A549 treated with GW870086 at 1 μM for 4 hours (cell line): ENCODE data around the gene SON. TPM values are rescaled to one million over a fixed set of nuclear protein-coding genes. Genes with fewer than 3 reads are reported as not detected.

Source experiments
- total RNA-seq: library from RNA; stranded (reverse); fragments of 200-300 nt; extraction: Qiagen RNA extraction; gene quantifications from 5 replicates; pipeline ENCODE4 v1.2.3, GENCODE V29; 2022; ENCODE audit warnings: low read depth

The SON gene, protein sequence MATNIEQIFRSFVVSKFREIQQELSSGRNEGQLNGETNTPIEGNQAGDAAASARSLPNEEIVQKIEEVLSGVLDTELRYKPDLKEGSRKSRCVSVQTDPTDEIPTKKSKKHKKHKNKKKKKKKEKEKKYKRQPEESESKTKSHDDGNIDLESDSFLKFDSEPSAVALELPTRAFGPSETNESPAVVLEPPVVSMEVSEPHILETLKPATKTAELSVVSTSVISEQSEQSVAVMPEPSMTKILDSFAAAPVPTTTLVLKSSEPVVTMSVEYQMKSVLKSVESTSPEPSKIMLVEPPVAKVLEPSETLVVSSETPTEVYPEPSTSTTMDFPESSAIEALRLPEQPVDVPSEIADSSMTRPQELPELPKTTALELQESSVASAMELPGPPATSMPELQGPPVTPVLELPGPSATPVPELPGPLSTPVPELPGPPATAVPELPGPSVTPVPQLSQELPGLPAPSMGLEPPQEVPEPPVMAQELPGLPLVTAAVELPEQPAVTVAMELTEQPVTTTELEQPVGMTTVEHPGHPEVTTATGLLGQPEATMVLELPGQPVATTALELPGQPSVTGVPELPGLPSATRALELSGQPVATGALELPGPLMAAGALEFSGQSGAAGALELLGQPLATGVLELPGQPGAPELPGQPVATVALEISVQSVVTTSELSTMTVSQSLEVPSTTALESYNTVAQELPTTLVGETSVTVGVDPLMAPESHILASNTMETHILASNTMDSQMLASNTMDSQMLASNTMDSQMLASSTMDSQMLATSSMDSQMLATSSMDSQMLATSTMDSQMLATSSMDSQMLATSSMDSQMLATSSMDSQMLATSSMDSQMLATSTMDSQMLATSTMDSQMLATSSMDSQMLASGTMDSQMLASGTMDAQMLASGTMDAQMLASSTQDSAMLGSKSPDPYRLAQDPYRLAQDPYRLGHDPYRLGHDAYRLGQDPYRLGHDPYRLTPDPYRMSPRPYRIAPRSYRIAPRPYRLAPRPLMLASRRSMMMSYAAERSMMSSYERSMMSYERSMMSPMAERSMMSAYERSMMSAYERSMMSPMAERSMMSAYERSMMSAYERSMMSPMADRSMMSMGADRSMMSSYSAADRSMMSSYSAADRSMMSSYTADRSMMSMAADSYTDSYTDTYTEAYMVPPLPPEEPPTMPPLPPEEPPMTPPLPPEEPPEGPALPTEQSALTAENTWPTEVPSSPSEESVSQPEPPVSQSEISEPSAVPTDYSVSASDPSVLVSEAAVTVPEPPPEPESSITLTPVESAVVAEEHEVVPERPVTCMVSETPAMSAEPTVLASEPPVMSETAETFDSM (N-terminal part only)
- 71.9 to 107 TPM (median 82.9 TPM) in 5 replicates for total RNA-seq

DNA sequence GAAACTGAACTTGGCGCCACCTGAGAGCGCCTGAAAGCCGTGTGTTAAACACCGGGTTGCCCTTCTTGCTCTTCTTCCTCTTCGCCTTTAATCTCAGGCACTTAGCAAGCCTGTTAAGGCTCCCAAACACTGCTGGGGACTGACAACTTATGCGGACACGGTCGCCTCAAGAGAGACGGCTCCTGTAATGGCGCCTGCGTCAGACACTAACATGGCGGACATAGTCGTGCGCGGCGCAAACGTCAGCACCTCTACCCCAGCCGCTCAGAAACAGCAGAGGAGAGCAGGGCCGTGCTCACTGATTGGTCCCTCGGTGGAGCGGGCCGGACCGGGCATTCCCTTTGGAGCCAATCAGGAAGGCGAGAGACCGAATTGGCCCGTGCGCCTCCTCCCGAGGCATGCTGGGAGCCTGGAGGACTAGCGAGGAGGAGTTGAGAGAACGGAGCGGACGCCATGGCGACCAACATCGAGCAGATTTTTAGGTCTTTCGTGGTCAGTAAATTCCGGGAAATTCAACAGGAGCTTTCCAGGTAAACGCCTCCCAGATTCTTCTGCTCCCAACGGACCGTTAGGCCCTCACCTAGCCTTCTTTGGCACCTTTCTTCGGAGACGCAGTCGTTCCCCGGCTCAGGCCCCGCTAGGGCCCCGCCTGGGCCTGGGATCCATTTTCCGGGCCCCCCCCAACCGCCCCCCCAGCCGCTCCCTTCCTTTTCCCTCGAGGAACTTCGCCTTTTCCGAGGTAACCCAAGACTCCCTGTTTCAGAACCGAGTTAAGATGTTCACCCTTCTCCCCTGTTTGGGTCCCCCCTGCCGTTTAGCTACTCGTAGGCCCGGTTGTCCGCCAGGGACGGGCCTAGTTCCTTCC lies at the start of gene SON:
Gene SON (plus strand): TSS at position 399 of the 865 bp plus-strand sequence. CDS start 55 bp downstream, at position 454.

DNA sequence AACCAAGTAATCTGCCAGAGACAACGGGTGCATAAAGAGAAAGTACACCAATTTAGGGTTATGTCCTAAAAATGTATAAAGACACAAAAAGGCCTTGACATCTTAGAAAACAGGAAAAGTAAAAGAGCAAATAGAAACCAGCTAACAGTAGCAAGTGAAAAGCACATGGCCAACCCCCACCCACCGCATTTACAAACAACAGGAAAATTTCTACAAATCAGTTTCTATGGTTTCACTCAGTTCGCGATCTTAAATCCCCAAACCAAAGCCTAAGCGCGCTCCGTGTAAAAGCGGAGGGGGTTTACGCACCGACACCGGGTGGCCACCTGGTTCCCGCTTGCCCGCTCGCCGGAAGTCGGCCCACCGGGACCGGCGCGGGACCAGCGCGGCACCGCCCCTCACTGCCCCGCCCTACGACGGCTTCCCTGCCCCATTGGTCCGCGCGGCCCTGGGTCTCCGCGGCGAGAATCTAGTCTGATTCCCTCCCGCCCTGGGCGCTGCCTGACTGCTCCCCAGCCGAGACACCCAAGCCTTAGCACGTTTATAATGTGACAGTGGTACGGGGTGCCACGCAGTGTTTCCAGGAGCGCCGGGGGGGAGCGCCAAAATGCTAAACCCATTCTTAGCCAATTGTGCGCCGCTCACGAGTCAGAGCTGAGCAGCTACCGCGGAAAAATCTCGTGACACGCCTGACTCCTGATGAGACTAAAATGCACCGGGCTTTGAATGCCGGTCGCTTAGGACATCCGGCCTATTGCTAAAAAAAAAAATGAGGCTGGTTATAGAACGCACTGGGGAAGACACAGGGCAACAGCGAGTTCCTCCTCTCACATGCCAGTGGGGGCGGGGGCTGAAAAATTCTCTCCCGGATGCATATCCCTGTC lies 840 bp upstream of the SON start, which contains the start of gene GART:
Gene GART (minus strand): TSS at position 362 of the 884 bp plus-strand sequence. CDS start 2,802 bp downstream, outside the sequence.

DNA sequence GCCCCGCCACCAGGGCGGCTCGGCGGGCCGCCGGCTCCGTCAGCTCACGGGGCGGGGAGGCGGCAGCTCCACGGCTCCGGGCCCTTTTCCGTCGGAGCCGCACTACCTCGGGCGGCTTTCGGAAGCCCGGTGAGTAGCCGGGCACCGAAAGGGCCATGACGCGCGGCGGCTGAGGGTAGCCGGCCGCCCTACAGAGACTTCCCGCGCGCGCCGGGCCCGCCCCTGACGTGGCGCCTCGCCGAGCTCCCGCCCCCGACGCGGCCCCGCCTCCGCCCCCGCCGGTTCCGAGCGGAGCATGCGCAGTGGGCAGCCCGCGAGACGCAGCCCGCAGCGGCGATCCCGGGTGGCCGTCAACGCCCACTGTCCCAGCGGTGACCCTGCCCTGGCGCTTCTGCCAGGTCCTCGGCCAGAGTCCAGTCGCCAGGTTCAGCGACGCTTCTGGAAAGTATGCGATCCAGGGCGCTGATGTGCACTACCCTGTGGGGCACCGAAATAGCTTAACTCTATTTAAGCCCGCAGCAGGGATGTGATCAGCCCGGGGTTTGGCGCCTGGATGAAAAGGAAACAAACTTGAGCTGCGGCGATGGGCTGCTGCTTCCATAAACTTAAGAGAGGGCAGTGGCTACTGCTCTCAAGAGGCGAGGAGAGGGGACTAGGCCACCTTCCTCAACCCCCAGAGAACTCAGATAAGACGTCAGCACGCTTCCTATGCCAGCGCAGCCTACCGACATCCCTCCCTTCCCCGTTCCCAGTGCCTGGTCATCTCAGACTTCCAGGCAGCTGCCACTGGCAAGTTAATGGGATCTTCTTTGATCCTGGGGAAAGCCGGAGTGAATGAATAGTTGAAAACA lies 45.9 kb downstream of the SON start, which contains the start of gene DONSON:
Gene DONSON (minus strand): TSS at position 200 of the 851 bp plus-strand sequence. CDS start 43 bp downstream, at position 157.

Other genes with a start within 250 kb of the SON start
- 12.3 to 21.7 TPM (median 16.4 TPM) in 5 replicates for gene IFNAR1, start 218.1 kb upstream of the SON start, total RNA-seq
- 51.5 to 58.4 TPM (median 57.0 TPM) in 5 replicates for gene IFNGR2, start 139.6 kb upstream of the SON start, total RNA-seq
- 8.8 to 12.7 TPM (median 10.8 TPM) in 5 replicates for gene TMEM50B, start 63.1 kb upstream of the SON start, total RNA-seq
- gene DNAJC28, start 51.3 kb upstream of the SON start, total RNA-seq = 0.17 to 0.49 TPM (median 0.29 TPM) in 5 replicates
- gene GART, start 921 bp upstream of the SON start, total RNA-seq = 57.5 to 68.6 TPM (median 62.6 TPM) in 5 replicates
- gene DONSON, start 45.6 kb downstream of the SON start, total RNA-seq = 13.8 to 17.8 TPM (median 16.4 TPM) in 5 replicates
- gene CRYZL1, start 98.7 kb downstream of the SON start, total RNA-seq = 12.9 to 15.8 TPM (median 14.3 TPM) in 5 replicates
- 12.3 to 20.7 TPM (median 16.6 TPM) in 5 replicates for gene ITSN1, start 99.5 kb downstream of the SON start, total RNA-seq